Raji (cell line): ENCODE data around the gene CFAP251.

Experiments
- POLR2A ChIP-seq: IDR thresholded peaks from 2 replicates; pipeline ENCODE4 v1.6.1; 2011; ENCODE audit warnings: low read depth, low read length, control low read depth; ENCODE audit not compliant: insufficient read depth

Gene CFAP251

GRCh38 chr12:121980892-121981272, 62.5 kb downstream of the CFAP251 start:
- TF ChIP-seq POLR2A: no peak

- no peak for TF ChIP-seq POLR2A
Observed at GRCh38 chr12:121981456-121981855, 63.1 kb downstream of the CFAP251 start.

- TF ChIP-seq POLR2A: no peak
Observed at GRCh38 chr12:121982950-121983349, 64.6 kb downstream of the CFAP251 start.

GRCh38 chr12:121983536-121984210, 65.3 kb downstream of the CFAP251 start:
- TF ChIP-seq POLR2A: no peak

- TF ChIP-seq POLR2A: no peak
Observed at GRCh38 chr12:121986489-121987245, 68.3 kb downstream of the CFAP251 start.

- no peak for TF ChIP-seq POLR2A
Observed at GRCh38 chr12:121989276-121990113, 71.1 kb downstream of the CFAP251 start.

GRCh38 chr12:121990114-121990647, 71.8 kb downstream of the CFAP251 start:
- TF ChIP-seq POLR2A: no peak

GRCh38 chr12:121990692-121991603, 72.6 kb downstream of the CFAP251 start:
- peak; percentile 57 for TF ChIP-seq POLR2A

- peak; percentile 81 for TF ChIP-seq POLR2A
Observed at GRCh38 chr12:121992059-121992879, 73.9 kb downstream of the CFAP251 start.

- 0 out of 2 replicates have a peak, but pooled peaks have one; percentile 17 for TF ChIP-seq POLR2A
Observed at GRCh38 chr12:121996050-121996944, 77.9 kb downstream of the CFAP251 start.

- TF ChIP-seq POLR2A: peak; percentile 27; the same call in 1 of the 2 replicates
Observed at GRCh38 chr12:121996945-121997612, 78.7 kb downstream of the CFAP251 start.
